NCI-H1417 treated with DMSO at 0.1 percent for 48 hours (cell line): Measurements from ENCODE around the gene MOBP.
"Not testable (repeated sequence)": the region's sequence is repeated elsewhere in the genome, so short reads cannot be mapped to it uniquely, and the experiment has no call there.

Experiments used
- DNase-seq: peaks from one replicate; lab custom pipeline; 2025; lab: John Stamatoyannopoulos, UW

Gene MOBP

GRCh38 chr3:39467394-39468107 lies at the start of gene MOBP:
Gene MOBP, plus strand, starts transcription at chr3:39467680. Its CDS starts 34,390 bp downstream, at chr3:39502070.
- no peak for DNase-seq

GRCh38 chr3:39418556-39419225 lies 48.8 kb upstream of the MOBP start:
- not testable (repeated sequence) for DNase-seq

DNA sequence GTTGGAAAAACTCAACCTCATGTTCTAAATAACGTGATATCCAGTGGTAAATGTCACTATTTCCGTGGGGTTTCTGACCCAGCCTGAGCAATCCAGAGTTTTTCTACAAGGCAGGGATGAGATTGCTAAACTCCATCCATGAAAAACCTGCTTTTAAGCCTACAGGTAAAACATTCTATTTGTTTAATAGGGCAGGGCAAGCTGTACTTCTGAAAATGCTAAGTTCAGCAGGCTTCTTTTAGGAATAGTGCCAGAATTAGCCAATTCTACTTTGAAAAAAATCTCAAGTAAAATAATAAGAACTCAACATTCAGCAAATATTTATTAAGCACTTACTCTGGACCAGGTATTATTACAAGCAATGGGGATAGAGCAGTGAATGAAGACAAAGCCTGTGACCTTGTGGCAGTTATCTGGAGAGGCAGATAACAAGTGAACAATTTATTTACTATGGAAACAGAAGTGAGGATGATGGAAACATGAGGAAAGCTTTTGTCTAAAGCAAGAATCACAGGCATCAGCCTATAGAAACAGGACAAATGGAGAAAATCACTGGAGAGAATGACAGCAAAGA lies 47.7 kb upstream of the MOBP start:
- no peak for DNase-seq

DNA sequence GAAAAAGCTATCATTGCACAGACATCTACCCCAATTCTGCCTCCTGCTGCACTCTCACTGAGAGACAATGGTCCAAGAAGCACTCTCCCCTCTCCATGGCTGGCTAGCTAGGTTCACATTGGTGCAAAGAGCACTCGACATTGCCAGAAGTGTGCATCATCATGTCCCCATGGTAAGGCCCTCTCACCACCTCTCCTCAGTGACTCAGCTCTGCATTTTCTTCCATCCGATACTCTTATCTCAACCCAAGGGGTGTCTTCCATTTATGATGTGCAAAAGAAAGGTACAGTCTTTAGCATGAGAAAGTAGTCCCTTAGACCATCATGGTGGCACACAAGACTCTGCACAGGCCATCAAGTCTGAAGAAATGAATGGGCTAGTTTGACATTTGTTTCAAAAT lies 46.9 kb upstream of the MOBP start:
- no peak for DNase-seq

DNA sequence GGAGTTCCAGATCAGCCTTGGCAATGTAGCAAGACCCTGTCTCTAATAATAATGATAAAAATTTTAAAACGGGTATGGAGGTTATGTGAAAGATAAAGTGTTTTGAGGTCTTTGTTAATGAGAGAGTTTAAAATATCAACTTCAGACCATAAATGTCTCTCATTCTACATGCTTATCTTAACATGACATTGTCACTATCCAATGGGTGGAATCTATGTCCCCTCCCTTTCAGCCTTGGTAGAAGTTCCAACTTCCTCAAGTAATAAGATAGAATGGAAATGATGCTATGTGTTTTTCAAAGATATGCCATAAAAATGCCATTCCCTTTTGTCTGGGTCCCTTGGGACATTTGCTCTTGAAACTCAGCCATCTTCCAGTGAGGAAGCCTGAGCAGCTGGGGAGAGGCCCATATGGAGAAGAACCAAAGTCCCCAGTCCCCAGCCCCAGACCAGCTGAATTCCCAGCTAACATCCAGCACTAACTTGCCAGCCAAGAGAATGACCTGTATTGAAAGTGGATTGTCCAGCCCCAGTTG lies 44.0 kb upstream of the MOBP start:
- no peak for DNase-seq

DNA sequence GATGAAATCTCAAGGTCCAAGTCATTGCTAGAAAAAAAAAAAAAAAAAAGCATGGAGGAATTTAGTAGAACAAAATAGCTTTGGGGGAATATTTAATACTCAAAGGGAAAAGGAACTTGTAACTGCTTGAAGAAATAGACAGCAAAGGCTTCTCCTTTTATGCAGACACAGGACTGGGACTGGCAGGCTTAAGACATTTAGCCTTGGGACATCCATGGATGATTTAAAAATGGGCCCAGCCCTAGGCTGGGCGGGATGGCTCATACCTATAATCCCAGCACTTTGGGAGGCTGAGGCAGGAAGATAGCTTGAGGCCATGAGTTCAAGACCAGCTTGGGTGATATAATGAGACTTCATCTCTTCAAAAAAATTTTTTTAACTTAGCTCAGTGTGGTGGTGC lies 41.2 kb upstream of the MOBP start:
- no peak for DNase-seq

- DNase-seq = no peak
These were observed 40.0 kb upstream of the MOBP start for GRCh38 chr3:39427506-39427905.

GRCh38 chr3:39428745-39429201 lies 38.7 kb upstream of the MOBP start:
- no peak for DNase-seq

DNA sequence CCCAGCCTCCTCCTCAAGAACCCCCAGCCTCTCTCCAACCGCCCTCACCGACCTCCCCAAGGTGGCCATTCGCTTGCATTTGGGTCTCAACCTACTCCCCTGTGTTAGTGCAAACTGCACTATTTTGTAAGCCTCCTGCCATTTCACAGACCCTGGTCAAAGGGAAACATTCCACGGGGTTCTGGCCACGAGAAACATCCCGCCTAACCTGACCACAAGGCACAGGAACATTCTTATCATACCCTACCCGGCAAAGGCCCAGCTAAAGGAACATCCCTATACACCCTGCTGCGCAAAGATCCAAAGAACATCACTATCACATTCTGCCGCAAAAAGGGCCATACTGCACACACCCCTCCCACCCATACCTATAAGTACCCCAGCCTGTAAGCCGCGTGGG lies 38.0 kb upstream of the MOBP start:
- DNase-seq = no peak

GRCh38 chr3:39432342-39432741 lies 35.1 kb upstream of the MOBP start:
- DNase-seq = no peak

GRCh38 chr3:39433642-39434041 lies 33.8 kb upstream of the MOBP start:
- no peak for DNase-seq

DNA sequence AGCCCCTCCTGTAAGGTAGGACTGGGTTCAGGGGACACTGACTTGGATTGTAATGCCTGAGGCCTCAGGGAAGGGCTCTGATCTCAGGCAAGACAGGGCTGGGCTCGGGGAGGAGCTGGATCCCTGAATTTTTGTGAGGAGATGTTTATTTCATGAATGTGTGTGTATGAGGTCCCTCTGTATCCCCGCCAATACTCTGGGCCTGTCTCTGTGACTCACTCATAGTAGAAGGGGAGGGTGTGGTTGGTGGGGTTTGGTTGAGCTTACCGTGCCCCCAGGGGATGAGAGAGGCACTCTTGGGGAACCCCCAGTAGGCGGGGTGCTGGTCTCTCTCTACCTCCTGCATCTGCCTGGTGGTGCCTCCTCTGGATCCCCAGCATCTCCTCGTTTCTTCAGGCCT lies 32.9 kb upstream of the MOBP start:
- no peak for DNase-seq

- no peak for DNase-seq
These were observed 32.3 kb upstream of the MOBP start for GRCh38 chr3:39435006-39435748.

DNA sequence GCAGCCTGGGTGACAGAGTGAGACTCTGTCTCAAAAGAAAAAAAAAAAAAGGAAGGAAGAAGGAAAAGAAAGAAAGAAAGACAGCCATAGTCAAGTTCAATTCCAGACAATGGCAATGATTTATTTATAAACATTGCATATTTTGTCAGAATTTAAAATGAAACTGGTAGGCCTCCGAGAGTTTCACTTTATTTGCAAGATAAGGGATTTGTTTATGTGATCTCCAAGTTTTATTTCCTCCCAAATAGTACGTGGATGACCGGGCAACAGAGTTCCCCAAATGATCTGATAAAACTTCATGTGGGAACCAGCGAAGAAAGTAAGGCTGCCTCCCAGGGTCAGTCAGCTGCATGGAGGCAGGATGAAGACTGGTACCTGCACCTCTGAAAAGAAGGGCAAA lies 28.6 kb upstream of the MOBP start:
- DNase-seq = no peak

DNA sequence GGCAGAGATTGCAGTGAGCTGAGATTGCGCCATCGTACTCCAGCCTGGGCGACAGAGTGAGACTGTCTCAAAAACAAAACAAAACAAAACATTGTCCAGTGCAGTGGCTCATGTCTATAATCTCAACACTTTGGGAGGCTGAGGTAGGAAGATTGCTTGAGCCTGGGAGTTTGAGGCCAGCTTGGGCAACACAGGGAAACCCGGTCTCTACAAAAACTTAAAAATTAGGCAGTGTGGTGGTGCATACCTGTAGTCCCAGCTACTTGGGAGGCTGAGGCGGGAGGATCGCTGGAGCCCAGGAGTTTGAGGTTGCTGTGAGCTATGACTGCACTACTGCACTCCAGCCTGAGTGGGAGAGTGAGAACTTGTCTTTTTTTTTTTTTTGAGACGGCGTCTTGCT lies 27.2 kb upstream of the MOBP start:
- DNase-seq = no peak

GRCh38 chr3:39443530-39443929 lies 23.9 kb upstream of the MOBP start:
- no peak for DNase-seq

DNA sequence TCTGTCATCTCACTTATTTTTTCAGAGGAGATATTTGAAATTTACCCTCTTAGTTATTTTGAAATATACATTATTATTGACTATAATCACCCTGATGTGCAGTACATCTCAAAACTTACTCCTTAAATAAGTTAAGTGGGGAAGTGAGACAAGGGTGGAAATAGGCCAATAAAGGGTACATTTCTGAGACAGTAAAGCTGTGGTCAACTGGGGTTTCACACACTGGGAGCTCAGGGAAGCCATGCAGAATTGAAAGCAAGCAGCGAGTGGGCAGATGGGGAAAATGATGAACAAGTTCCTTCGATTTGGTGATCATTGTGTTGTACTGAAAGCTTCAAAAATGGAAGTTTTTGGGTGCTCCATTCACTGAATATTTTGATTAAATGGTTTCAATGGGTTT lies 21.6 kb upstream of the MOBP start:
- DNase-seq = no peak

GRCh38 chr3:39446444-39446843 lies 21.0 kb upstream of the MOBP start:
- no peak for DNase-seq

DNA sequence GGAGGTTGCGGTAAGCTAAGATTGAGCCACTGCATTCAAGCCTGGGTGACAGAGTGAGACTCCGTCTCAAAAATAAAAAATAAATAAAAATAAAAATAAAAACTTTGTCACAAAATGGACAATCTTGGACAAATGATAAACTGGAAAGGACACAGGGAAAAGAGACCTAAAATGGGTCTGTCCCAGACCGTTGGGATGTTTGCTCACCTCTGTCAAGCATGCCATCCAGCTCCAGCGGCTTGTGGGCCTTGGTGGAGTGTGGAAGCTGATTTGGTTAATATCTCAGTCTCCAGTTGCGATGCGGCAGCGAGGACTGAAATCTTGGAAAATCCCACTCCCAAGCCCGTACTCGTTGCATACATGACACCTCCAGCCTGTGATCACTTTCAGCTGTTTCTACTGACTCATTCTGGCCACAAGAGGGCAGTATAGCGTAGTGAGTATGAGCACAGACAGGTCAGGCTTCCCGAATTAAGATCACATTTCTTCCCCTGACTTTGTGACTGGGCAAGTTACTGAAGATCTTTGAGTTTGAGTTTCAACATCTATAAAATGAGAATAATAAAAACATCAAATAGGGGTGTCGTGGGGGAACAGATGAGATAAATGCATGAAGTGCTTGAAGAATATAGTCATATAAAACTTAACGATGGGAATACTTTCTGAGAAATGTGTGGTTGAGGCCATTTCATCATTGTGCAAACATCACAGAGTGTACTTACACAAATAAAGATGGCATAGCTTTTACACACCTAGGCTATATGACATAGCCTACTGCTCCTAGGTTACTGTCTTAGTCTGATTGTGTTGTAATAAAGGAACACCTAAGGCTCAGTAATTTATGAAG lies 19.6 kb upstream of the MOBP start:
- DNase-seq = peak; percentile 17

DNA sequence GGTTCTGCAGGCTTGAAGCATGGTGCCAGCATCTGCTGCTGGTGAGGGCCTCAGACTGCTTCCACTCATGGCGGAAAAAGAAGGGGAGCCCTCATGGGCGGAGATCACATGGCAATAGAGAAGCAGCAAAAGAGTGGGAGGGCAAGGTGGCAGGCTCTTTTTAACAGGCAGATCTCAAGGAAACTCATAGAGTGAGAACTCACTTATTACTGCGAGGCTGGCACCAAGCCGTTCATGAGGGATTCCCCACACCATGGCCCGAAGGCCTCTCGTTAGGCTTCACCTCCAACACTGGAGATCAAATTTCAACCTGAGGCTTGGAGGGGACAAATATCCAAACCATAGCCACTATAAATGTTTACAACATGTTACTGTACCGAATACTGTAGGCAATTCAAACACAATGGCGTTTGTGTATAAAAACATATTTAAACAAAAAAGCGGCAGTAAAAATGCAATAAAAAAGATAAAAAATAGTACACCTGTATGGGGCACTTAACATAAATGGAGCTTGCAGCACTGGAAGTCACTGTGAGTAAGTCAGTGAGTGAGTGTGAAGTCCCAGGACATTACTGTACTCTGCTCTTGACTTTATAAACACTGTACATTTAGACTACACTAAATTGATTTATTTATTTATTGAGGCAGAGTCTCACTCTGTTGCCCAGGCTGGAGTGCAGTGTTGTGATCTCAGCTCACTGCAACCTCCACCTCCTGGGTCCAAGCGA lies 18.8 kb upstream of the MOBP start:
- DNase-seq = no peak

GRCh38 chr3:39449796-39450195 lies 17.7 kb upstream of the MOBP start:
- no peak for DNase-seq
